Transverse colon (tissue), 4 donors: Measurements from ENCODE around the gene ECHS1. TPM values are rescaled to one million over a fixed set of nuclear protein-coding genes. Genes with fewer than 3 reads are reported as not detected.

Source experiments
- DNase-seq: peaks from one replicate; pipeline ENCODE4 v3.0.0-alpha.2; 2019
- H3K27ac ChIP-seq, 4 donors: fragments of 200-600 bp; sonication (generic); 2 replicates each; pipeline ENCODE4 v1.5.1; 2016 to 2018; ENCODE audit warnings: inconsistent platforms in 4 of 4
- H3K27me3 ChIP-seq: fragments of 200-600 bp; sonication (generic); 2 replicates; pipeline ENCODE4 v1.5.1; 2017; ENCODE audit warnings: inconsistent platforms
- H3K36me3 ChIP-seq, 4 donors: fragments of 200-600 bp; sonication (generic); 2 replicates each; pipeline ENCODE4 v1.5.1; 2017 to 2019; ENCODE audit warnings: inconsistent platforms in 4 of 4
- H3K4me1 ChIP-seq, 4 donors: fragments of 200-600 bp; sonication (generic); 2 replicates each; pipeline ENCODE4 v1.5.1; 2017 to 2020; ENCODE audit warnings: inconsistent platforms in 4 of 4
- H3K4me3 ChIP-seq, 4 donors: fragments of 200-600 bp; sonication (generic); 1 replicate in 1 of 4; 2 replicates in 3 of 4; pipeline versions ENCODE4 v1.5.1 to v1.6.1; 2017 to 2019; ENCODE audit warnings: inconsistent platforms in 4 of 4
- H3K9me3 ChIP-seq, 2 donors: fragments of 200-600 bp; sonication (generic); 2 replicates each; pipeline ENCODE4 v1.5.1; 2017 to 2019; ENCODE audit warnings: inconsistent platforms in 2 of 2
- EP300 ChIP-seq: sonication (generic); formaldehyde crosslinking; IDR thresholded peaks from one replicate; pipeline ENCODE4 v1.6.1; 2017; ENCODE audit warnings: antibody characterized with exemption, low read depth
- POLR2A ChIP-seq: fragments of 450-650 bp; IDR thresholded peaks from one replicate; pipeline ENCODE4 v1.6.1; 2016; ENCODE audit warnings: antibody characterized with exemption, mild to moderate bottlenecking, moderate library complexity
- POLR2AphosphoS5 ChIP-seq, 3 donors: sonication (generic); formaldehyde crosslinking; IDR thresholded peaks; one replicate each; pipeline ENCODE4 v1.6.1; 2016; ENCODE audit warnings: antibody characterized with exemption in 3 of 3
- WGBS, 2 donors: methylation state at CpG; one replicate each; pipeline ENCODE4 v1.1.5; 2018; ENCODE audit warnings: low coverage in 1 of 2; 5-methylcytosine and 5-hydroxymethylcytosine counted together
- in situ Hi-C, 4 donors: fragments of 200-750 bp; cut with MboI; loops; one replicate each; pipeline versions ENCODE4 v1.15.0 to v1.15.1; 2017; ENCODE audit warnings: low sequenced_read_pairs in 3 of 4, low pct_ligation_motif_present in 1 of 4, low pct_unique_long_range_greater_than_20kb in 1 of 4
- intact Hi-C: fragments of 100-400 bp; cut with DNase I; formaldehyde crosslinking; loops from one replicate; pipeline ENCODE4 v1.15.1; 2023; ENCODE audit warnings: low total_unique reads
- total RNA-seq, 4 donors: library from RNA; depleted of rRNA; stranded (reverse); fragments of >200 nt; gene quantifications; one replicate each; pipeline ENCODE4 v1.1.0, GENCODE V29; 2016
- TF ChIP-seq, protein P1 (sequence below), 5 experiments: fragments of 200-600 bp in 3 of 5; fragments of 450-650 bp in 2 of 5; sonication (generic) in 3 of 5; IDR thresholded peaks; 1 replicate in 2 of 5; 2 replicates in 3 of 5; pipeline ENCODE4 v1.5.1; 2016 to 2017; ENCODE audit warnings: antibody characterized with exemption in 5 of 5, inconsistent platforms in 3 of 5, mild to moderate bottlenecking in 2 of 5, moderate library complexity in 1 of 5

The ECHS1 gene
- total RNA-seq, 4 donors from 2014 or later, result 48.3 to 165 (median 120) TPM

DNA sequence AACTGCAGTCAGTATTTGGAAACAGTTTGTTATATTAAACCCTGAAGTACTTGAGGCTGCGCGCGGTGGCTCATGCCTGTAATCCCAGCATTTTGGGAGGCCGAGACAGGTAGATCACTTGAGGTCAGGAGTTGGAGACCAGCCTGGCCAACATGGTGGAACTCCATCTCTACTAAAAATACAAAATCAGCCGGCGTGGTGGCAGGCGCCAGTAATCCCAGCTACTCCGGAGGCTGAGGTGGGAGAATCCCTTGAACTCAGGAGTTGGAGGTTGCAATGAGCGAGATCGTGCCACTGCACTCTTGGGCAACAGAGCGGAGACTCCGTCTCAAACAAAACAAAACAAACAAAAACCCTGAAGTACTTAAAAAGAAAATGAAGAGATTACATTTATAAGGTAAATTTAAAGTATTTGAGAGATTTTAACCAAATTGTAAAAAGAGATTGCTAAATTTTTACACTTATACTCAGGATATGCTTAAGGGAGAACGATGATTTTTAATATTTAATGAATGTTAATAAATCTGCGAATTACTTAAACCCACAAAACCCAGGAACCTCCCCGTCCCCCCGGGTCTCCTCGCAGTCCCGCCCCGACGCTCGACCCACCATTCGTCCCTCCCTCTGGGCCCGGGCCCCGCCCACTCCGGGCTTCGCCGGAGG lies 20.4 kb upstream of the ECHS1 start:
- Histone ChIP-seq H3K36me3 (peaks cover 0 to 2% (median under 1%) of the 10 kb centered on the region in 4 donors), H3K27me3 (no peaks in the 10 kb centered on the region), H3K27ac (peak overlapping the region; percentile 88 to 91 (median 90)), H3K4me3 (peak overlapping the region in 3 of 4 donors; percentile 74 to 93 (median 81)), H3K4me1 (peaks cover 5 to 16% (median 8%) of the 10 kb centered on the region in 4 donors), H3K9me3 (no peaks in the 10 kb centered on the region)
- in situ Hi-C loops (no loop called here), intact Hi-C loops (no loop called here)
- 4 to 37% methylated on average over 12 to 27 of the region's 27 CpGs for WGBS, 2 donors
- TF ChIP-seq EP300 (no peak), POLR2AphosphoS5 (IDR thresholded peaks at IDR 0.05) (no peak), POLR2A (no peak)
- TF ChIP-seq, protein P1, sequence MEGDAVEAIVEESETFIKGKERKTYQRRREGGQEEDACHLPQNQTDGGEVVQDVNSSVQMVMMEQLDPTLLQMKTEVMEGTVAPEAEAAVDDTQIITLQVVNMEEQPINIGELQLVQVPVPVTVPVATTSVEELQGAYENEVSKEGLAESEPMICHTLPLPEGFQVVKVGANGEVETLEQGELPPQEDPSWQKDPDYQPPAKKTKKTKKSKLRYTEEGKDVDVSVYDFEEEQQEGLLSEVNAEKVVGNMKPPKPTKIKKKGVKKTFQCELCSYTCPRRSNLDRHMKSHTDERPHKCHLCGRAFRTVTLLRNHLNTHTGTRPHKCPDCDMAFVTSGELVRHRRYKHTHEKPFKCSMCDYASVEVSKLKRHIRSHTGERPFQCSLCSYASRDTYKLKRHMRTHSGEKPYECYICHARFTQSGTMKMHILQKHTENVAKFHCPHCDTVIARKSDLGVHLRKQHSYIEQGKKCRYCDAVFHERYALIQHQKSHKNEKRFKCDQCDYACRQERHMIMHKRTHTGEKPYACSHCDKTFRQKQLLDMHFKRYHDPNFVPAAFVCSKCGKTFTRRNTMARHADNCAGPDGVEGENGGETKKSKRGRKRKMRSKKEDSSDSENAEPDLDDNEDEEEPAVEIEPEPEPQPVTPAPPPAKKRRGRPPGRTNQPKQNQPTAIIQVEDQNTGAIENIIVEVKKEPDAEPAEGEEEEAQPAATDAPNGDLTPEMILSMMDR (IDR thresholded peaks at IDR 0.05), result no peak
- DNase-seq, result no peak

DNA sequence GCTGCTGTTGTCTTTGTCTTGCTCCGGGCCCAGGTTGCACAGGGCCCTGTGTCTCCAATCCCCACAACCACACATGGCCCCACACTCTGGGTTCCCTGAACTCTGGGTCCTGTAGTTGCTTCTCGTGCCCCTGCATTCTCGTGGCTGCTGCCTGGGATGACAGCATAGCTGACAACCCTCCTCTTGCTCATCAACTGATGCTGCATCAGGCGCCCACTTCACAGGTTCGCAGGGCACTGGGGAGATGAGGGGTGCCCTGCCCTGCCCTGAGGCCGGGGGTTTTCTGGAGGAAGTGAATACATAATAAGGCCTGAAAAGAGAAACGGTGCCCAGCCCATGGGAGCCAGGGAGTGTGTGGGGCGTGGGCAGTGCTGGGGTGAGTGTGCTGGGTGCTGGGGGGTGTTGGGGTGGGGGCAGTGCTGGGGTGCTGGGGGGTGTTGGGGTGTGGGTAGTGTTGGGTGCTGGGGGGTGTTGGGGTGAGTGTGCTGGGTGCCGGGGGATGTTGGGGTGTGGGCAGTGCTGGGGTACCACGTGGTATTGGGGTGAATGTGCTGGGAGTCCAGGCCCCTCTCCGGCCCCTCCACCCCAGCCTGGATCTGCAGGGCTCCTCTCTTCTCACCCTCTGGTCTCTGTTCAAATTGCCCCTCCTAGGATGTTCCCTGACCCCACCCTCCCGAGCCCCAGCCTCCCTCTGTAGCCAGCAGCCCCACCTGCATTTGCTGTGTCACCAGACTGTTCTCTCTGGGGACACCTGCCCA lies 18.8 kb upstream of the ECHS1 start:
- Histone ChIP-seq H3K9me3 (no peaks in the 10 kb centered on the region), H3K4me1 (peaks cover 5 to 16% (median 8%) of the 10 kb centered on the region in 4 donors), H3K27ac (no peak overlapping the region), H3K36me3 (no peaks in the 10 kb centered on the region), H3K4me3 (no peak overlapping the region), H3K27me3 (no peaks in the 10 kb centered on the region)
- WGBS, 2 donors, result 80% methylated on average over 11 of the region's 12 CpGs; no CpG with 5 or more reads in 1 of the 2 donors
- no peak for DNase-seq
- TF ChIP-seq EP300 (no peak), POLR2AphosphoS5 (IDR thresholded peaks at IDR 0.05) (no peak), POLR2A (no peak)
- TF ChIP-seq, protein P1 (IDR thresholded peaks at IDR 0.05), result no peak
- in situ Hi-C loops (no loop called here), intact Hi-C loops (no loop called here)

DNA sequence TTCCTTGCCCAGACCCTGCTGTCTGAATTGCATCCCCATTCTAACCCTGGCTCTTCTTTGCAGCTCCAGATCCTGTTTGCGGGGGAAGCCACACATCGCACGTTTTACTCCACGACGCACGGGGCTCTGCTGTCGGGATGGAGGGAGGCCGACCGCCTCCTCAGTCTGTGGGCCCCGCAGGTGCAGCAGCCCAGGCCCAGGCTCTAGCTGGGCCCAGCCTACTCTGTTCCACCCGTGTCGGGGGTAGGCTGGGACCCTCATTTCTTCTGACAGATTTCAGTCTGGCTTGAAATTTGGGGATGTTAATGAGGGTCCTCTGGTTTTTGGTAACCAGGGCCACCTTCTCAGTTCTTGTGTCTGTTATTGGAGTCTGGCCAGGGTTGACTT lies 18.1 kb upstream of the ECHS1 start:
- Histone ChIP-seq H3K4me3 (no peak overlapping the region), H3K27me3 (no peaks in the 10 kb centered on the region), H3K36me3 (no peaks in the 10 kb centered on the region), H3K4me1 (peaks cover 5 to 16% (median 8%) of the 10 kb centered on the region in 4 donors), H3K9me3 (no peaks in the 10 kb centered on the region), H3K27ac (peak overlapping the region in 2 of 4 donors; percentile 71 to 83)
- TF ChIP-seq EP300 (no peak), POLR2A (no peak), POLR2AphosphoS5 (IDR thresholded peaks at IDR 0.05) (no peak)
- intact Hi-C loops (no loop called here), in situ Hi-C loops (no loop called here)
- 85% methylated on average over 12 of the region's 12 CpGs; no CpG with 5 or more reads in 1 of the 2 donors for WGBS, 2 donors
- no peak for DNase-seq

DNA sequence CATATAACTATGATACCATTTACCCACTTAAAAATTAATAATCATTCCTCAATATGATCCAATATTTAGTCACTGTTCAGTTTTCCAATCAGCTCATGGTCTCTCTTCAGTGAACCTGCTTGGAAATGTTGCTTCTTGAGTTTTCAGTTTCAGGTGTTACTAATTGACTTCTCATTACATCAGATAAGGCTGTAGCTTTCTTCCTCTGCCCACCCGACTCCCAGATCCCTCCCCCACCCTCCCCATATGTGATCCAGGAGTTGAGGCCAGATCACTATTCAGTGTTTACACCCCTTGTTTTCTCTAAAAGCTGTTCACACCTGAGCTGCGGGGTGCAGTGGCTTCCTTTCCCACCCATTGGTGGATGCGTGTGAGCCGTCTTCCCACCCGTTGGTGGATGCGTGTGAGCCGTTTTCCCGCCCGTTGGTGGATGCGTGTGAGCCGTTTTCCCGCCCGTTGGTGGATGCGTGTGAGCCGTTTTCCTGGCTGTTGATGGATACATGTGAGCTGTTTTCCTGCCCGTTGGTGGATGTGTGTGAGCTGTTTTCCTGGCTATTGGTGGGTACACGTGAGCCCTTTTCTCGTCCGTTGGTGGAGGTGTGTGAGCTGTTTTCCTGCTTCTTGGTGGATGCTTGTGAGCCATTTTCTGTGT lies 17.6 kb upstream of the ECHS1 start:
- intact Hi-C loops, result no loop called here
- 74 to 77% methylated on average over 6 to 19 of the region's 19 CpGs for WGBS, 2 donors
- H3K27ac ChIP-seq, result peak overlapping the region; percentile 30 to 83 (median 72)

More for the DNA sequence above, 17.6 kb upstream of the ECHS1 start:
- Histone ChIP-seq H3K4me1 (peaks cover 5 to 16% (median 8%) of the 10 kb centered on the region in 4 donors), H3K27me3 (no peaks in the 10 kb centered on the region), H3K36me3 (no peaks in the 10 kb centered on the region), H3K4me3 (no peak overlapping the region), H3K9me3 (no peaks in the 10 kb centered on the region)
- TF ChIP-seq POLR2AphosphoS5 (IDR thresholded peaks at IDR 0.05) (no peak), POLR2A (no peak), EP300 (no peak)
- TF ChIP-seq, protein P1 (IDR thresholded peaks at IDR 0.05), result no peak
- no peak for DNase-seq
- in situ Hi-C loops, result no loop called here
